Spleen (tissue), 11 donors: ENCODE data around the gene TOPBP1. TPM values are rescaled to one million over a fixed set of nuclear protein-coding genes. Genes with fewer than 3 reads are reported as not detected.

Experiments used
- DNase-seq: peaks from one replicate; pipeline ENCODE4 v3.0.0-alpha.2; 2020
- H3K27ac ChIP-seq, 8 donors: fragments of 200-600 bp; sonication (generic) in 7 of 8; 1 replicate in 4 of 8; 2 replicates in 4 of 8; pipeline versions ENCODE4 v1.5.0 to v1.8.0; 2016 to 2021; ENCODE audit warnings: inconsistent platforms in 4 of 8, mild to moderate bottlenecking in 4 of 8, moderate library complexity in 1 of 8
- H3K27me3 ChIP-seq, 7 donors: fragments of 200-600 bp; sonication (generic) in 6 of 7; replicated peaks in 1 of 7; 1 replicate in 4 of 7; 2 replicates in 3 of 7; pipeline versions ENCODE4 v1.5.0 to v1.8.0; 2016 to 2021; ENCODE audit warnings: inconsistent platforms in 3 of 7, mild to moderate bottlenecking in 1 of 7
- H3K36me3 ChIP-seq, 6 donors: fragments of 200-600 bp; sonication (generic) in 5 of 6; 1 replicate in 4 of 6; 2 replicates in 2 of 6; pipeline versions ENCODE4 v1.5.0 to v1.8.0; 2016 to 2021; ENCODE audit warnings: inconsistent platforms in 2 of 6
- H3K4me1 ChIP-seq, 6 donors: fragments of 200-600 bp; sonication (generic) in 5 of 6; 1 replicate in 3 of 6; 2 replicates in 3 of 6; pipeline versions ENCODE4 v1.5.0 to v1.8.0; 2016 to 2021; ENCODE audit warnings: inconsistent platforms in 3 of 6
- H3K4me3 ChIP-seq, 8 donors: fragments of 200-600 bp; sonication (generic) in 7 of 8; 1 replicate in 4 of 8; 2 replicates in 4 of 8; pipeline versions ENCODE4 v1.5.0 to v1.8.0; 2016 to 2021; ENCODE audit warnings: inconsistent platforms in 4 of 8, mild to moderate bottlenecking in 4 of 8, moderate library complexity in 2 of 8
- H3K9me3 ChIP-seq, 8 donors: fragments of 200-600 bp; sonication (generic) in 7 of 8; 1 replicate in 4 of 8; 2 replicates in 4 of 8; pipeline versions ENCODE4 v1.5.0 to v1.8.0; 2016 to 2021; ENCODE audit warnings: inconsistent platforms in 4 of 8
- CTCF ChIP-seq, 11 experiments: fragments of 200-600 bp in 7 of 11; fragments of 450-650 bp in 4 of 11; sonication (generic) in 4 of 11; IDR thresholded peaks in 8 of 11; conservative IDR thresholded peaks in 3 of 11; 1 replicate in 7 of 11; 2 replicates in 4 of 11; pipeline versions ENCODE4 v1.4.0 to v1.8.0; 2016 to 2021; ENCODE audit warnings: antibody characterized with exemption in 11 of 11, inconsistent platforms in 4 of 11, mild to moderate bottlenecking in 1 of 11
- POLR2A ChIP-seq, 3 donors: fragments of 450-650 bp; IDR thresholded peaks; one replicate each; pipeline ENCODE4 v1.5.1; 2017; ENCODE audit warnings: antibody characterized with exemption in 3 of 3, mild to moderate bottlenecking in 1 of 3
- POLR2AphosphoS5 ChIP-seq, 3 donors: sonication (generic); formaldehyde crosslinking; IDR thresholded peaks; one replicate each; pipeline ENCODE4 v1.5.1; 2017; ENCODE audit warnings: antibody characterized with exemption in 3 of 3
- WGBS, 5 donors: extraction: QIAGEN DNeasy Blood & Tissue Kit in 3 of 5; methylation state at CpG; one replicate each; pipeline versions ENCODE4 v1.1.5 to v1.1.7; 2013 to 2018; 5-methylcytosine and 5-hydroxymethylcytosine counted together
- intact Hi-C: fragments of 100-400 bp; cut with DNase I; formaldehyde crosslinking; loops from one replicate; pipeline ENCODE4 v1.15.0; 2023; ENCODE audit warnings: low total_unique reads
- polyA plus RNA-seq, 3 donors: library from polyadenylated mRNA; stranded (reverse); fragments of 200-250 nt; gene quantifications; one replicate each; pipeline ENCODE4 v1.2.1, GENCODE V29; 2013
- total RNA-seq, 7 donors: library from RNA; depleted of rRNA in 3 of 7; stranded (reverse); fragments of >200 nt in 3 of 7; fragmentation: NEBNext Ultra II Directional in 4 of 7; extraction: Animal tissue kit (Norgen Biotek cat#: 25700) in 4 of 7; gene quantifications; one replicate each; pipeline versions ENCODE4 v1.1.0 to v1.2.1, GENCODE V29; 2016 to 2021
- donor health status: healthy with polysubstance abuse.
- donor health status: DM: no; HTN: no; CAD: no; lungs with moderate emphysema.
- donor health status: DM: no; HTN: no; CAD: no.
- donor health status: Bipolar disorder and iron deficiency.
- donor health status: healthy.
- donor health status: DM: no; HTN: no; CAD: no.
- donor health status: DM: yes; HTN: yes; CAD: no.

Gene TOPBP1
- total and polyA plus RNA-seq, 10 donors, result 11.0 to 61.9 (median 30.7) TPM

GRCh38 chr3:133599280-133599679, 62.5 kb downstream of the TOPBP1 start:
- no peaks in the 10 kb centered on the region for H3K27me3 ChIP-seq
- H3K36me3 ChIP-seq, result peaks cover 0 to 63% (median 5%) of the 10 kb centered on the region in 6 donors
- WGBS, 5 donors, result 88 to 94% (median 89%) methylated on average over 2 of the region's 2 CpGs
- H3K4me1 ChIP-seq, result no peaks in the 10 kb centered on the region
- no peak overlapping the region for H3K4me3 ChIP-seq
- TF ChIP-seq POLR2A (IDR thresholded peaks at IDR 0.05) (no peak), POLR2AphosphoS5 (IDR thresholded peaks at IDR 0.05) (no peak), CTCF (IDR thresholded peaks at IDR 0.05 in 8 of 11, conservative IDR thresholded peaks at IDR 0.05 in 3 of 11) (no peak)
- H3K27ac ChIP-seq, result no peak overlapping the region
- DNase-seq, result no peak
- intact Hi-C loops, result no loop called here
- no peaks in the 10 kb centered on the region for H3K9me3 ChIP-seq

- Histone ChIP-seq H3K27ac (no peak overlapping the region), H3K9me3 (no peaks in the 10 kb centered on the region), H3K27me3 (no peaks in the 10 kb centered on the region), H3K36me3 (peaks cover 0 to 56% (median 2%) of the 10 kb centered on the region in 6 donors), H3K4me1 (no peaks in the 10 kb centered on the region), H3K4me3 (no peak overlapping the region)
- WGBS, 5 donors, result 92 to 99% (median 96%) methylated on average over 3 of the region's 3 CpGs
- TF ChIP-seq POLR2AphosphoS5 (IDR thresholded peaks at IDR 0.05), result no peak
- TF ChIP-seq CTCF (IDR thresholded peaks at IDR 0.05 in 8 of 11, conservative IDR thresholded peaks at IDR 0.05 in 3 of 11), result no peak
- no peak for TF ChIP-seq POLR2A (IDR thresholded peaks at IDR 0.05)
- no peak for DNase-seq
- intact Hi-C loops, result no loop called here
Observed at GRCh38 chr3:133598405-133598804, 63.3 kb downstream of the TOPBP1 start.

GRCh38 chr3:133595341-133595740, 66.4 kb downstream of the TOPBP1 start:
- no peaks in the 10 kb centered on the region for H3K4me1 ChIP-seq
- H3K4me3 ChIP-seq, result no peak overlapping the region
- H3K36me3 ChIP-seq, result peaks cover 0 to 29% (median 5%) of the 10 kb centered on the region in 6 donors
- TF ChIP-seq POLR2A (IDR thresholded peaks at IDR 0.05), result no peak
- H3K9me3 ChIP-seq, result no peaks in the 10 kb centered on the region
- no peak for DNase-seq
- WGBS, 5 donors, result 71 to 87% (median 76%) methylated on average over 1 of the region's 1 CpG
- intact Hi-C loops, result no loop called here
- H3K27ac ChIP-seq, result no peak overlapping the region
- H3K27me3 ChIP-seq, result no peaks in the 10 kb centered on the region

- Histone ChIP-seq H3K27me3 (no peaks in the 10 kb centered on the region), H3K4me3 (no peak overlapping the region), H3K4me1 (peaks cover 0 to 9% (median 0%) of the 10 kb centered on the region in 6 donors), H3K36me3 (peaks cover 0 to 30% (median 22%) of the 10 kb centered on the region in 6 donors), H3K27ac (no peak overlapping the region), H3K9me3 (no peaks in the 10 kb centered on the region)
- intact Hi-C loops, result no loop called here
- whole genome bisulfite sequencing, 5 donors, result 84 to 95% (median 86%) methylated on average over 2 of the region's 2 CpGs
- DNase-seq, result no peak
- no peak for TF ChIP-seq CTCF (IDR thresholded peaks at IDR 0.05 in 8 of 11, conservative IDR thresholded peaks at IDR 0.05 in 3 of 11)
Observed at GRCh38 chr3:133593243-133593642, 68.5 kb downstream of the TOPBP1 start.

- TF ChIP-seq CTCF (IDR thresholded peaks at IDR 0.05 in 8 of 11, conservative IDR thresholded peaks at IDR 0.05 in 3 of 11) (no peak), POLR2A (IDR thresholded peaks at IDR 0.05) (no peak), POLR2AphosphoS5 (IDR thresholded peaks at IDR 0.05) (no peak)
- WGBS, 5 donors, result 87 to 93% (median 92%) methylated on average over 5 of the region's 5 CpGs
- H3K9me3 ChIP-seq, result no peaks in the 10 kb centered on the region
- intact Hi-C loops, result no loop called here
- H3K27ac ChIP-seq, result no peak overlapping the region
- peaks cover 0 to 30% (median 26%) of the 10 kb centered on the region in 6 donors for H3K36me3 ChIP-seq
- H3K27me3 ChIP-seq, result no peaks in the 10 kb centered on the region
- peaks cover 0 to 13% (median 0%) of the 10 kb centered on the region in 6 donors for H3K4me1 ChIP-seq
- no peak overlapping the region for H3K4me3 ChIP-seq
- no peak for DNase-seq
Observed at GRCh38 chr3:133592843-133593242, 68.9 kb downstream of the TOPBP1 start.
